Stimulated activated CD8-positive, alpha-beta memory T cell treated with anti-CD3 and anti-CD28 coated beads, Interleukin-12 subunit alpha, Interleukin-12 subunit beta, amount 100 ng/mL, for 4 hours (primary cell): ENCODE measurements around the gene JPT2.

ENCODE experiments used
- DNase-seq: peaks from one replicate; pipeline ENCODE4 v3.0.0-alpha.2; 2020; ENCODE audit warnings: low read depth

Gene JPT2

GRCh38 chr16:1734816-1735215, 56.7 kb downstream of the JPT2 start:
- DNase-seq: no peak

DNA sequence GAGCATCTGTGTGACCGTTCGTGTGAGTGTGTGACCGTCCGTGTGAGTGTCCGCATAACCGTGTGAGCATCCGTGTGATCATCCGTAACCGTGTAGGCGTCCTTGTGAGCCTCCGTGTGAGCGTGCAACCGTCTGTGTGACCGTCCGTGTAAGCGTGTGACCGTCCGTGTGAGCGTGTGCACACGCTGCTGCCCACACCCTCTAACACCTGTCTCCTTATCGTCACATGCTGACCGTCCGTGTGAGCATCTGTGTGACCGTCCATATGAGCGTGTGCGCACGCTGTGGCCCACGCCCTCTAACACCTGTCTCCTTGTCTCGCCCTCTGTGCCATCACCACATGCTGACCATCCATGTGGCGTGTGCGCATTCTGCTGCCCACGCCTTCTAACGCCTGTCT, 62.2 kb downstream of the JPT2 start:
- DNase-seq: no peak

DNA sequence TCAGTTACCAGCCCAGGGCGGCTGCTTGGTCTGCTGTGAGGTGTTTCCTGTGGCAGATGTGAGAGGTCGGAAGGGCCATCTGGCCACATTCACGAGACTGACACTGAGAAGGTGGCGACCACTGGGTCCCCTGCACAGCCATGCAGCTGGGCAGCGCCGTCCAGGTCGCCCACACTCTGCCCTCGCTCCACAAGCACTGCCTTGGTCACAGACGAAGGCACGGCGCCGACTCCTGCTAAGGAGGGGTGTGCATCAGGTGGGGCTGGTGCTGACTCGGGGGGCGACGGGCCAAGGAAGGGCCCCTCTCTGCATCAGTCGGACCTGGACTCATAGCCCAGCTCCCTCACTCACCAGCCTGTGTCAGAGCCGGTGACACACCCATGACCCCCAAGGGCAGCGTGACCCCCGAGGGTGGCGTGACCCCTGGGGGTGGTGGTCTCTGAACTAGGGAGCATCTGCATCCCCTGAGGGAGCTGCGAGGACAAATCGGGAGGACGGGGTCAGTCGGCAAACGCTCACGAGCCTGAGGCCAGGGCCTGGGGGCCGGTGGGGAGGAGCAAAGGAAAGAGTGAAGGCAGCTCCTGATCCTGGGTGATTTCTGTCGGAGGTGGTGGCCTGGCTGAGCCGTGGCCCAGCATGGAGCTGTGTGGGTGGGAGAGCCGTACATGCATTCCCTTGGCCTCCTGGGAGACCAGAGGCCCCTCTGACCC, 62.9 kb downstream of the JPT2 start:
- DNase-seq: no peak

- DNase-seq: no peak
Observed at GRCh38 chr16:1741553-1742165, 63.6 kb downstream of the JPT2 start.

DNA sequence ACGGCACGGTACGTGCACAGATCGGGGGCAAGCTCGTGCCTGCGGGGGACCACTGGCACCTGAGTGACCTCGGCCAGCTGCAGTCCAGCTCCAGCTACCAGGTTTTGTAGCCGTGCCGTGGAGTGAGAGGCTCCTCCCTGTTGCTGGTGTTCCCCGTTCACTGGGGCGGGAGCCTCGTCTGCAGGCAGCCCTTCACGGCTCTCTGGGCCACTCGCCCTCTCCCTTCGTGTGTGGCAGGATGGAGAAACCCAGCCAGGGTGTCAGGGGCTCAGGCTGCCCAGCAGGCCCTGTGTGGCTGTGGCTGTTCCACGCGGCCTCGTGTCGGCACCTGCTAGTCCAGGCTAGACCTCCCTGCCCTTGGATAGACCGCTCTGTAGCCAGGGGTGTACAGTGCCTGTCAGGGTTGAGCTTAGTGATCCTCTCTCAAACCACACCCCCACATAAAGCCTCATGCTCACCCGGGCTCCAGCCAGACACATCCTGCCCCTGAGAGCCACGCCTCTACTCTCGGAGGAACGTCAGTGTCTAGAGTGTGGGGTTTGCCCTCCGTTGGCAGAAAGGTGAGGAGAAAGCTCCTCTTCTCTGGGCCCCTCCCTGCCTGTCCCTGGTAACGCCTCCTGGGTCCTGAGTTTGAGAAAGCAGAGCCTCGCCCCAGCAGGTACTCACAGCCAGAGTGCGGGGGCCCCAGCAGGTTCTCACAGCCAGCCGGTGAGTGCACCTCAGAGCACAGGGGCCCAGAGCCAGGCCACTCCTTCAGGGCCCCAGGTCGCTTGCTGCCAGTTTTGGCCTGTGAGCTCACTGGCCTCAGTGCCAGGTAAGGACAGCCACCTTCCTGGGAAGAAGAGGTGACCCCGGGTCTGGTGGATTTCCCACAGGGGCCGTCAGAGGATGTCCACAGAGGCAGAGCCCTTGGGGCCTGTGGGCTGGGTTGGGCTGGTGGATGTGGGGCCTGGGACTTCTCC, 65.6 kb downstream of the JPT2 start:
- DNase-seq: no peak

GRCh38 chr16:1744338-1744840, 66.3 kb downstream of the JPT2 start:
- DNase-seq: no peak

- no peak for DNase-seq
Observed at GRCh38 chr16:1745181-1745899, 67.3 kb downstream of the JPT2 start.

- DNase-seq: no peak
Observed at GRCh38 chr16:1745900-1746692, 68.0 kb downstream of the JPT2 start.

GRCh38 chr16:1746693-1747195, 68.7 kb downstream of the JPT2 start:
- no peak for DNase-seq

DNA sequence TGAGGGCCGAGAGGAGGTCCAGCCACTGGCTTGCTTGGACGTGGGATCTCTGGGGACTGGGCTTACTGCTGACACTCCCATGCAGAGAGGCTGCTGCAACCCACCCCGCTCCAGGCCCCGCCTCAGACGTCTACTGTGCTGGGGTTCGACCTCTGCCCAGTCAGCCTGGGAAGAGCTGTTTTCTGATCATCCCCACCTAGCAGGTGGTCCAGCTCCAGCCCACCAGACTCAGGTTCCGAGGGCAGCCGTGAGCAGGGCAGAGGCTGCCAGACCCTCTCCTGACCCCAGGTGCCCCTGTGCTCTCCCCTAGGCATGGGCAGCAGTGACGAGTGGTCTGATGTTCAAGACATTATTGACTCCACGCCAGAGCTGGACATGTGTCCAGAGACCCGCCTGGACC, 69.9 kb downstream of the JPT2 start:
- no peak for DNase-seq

DNA sequence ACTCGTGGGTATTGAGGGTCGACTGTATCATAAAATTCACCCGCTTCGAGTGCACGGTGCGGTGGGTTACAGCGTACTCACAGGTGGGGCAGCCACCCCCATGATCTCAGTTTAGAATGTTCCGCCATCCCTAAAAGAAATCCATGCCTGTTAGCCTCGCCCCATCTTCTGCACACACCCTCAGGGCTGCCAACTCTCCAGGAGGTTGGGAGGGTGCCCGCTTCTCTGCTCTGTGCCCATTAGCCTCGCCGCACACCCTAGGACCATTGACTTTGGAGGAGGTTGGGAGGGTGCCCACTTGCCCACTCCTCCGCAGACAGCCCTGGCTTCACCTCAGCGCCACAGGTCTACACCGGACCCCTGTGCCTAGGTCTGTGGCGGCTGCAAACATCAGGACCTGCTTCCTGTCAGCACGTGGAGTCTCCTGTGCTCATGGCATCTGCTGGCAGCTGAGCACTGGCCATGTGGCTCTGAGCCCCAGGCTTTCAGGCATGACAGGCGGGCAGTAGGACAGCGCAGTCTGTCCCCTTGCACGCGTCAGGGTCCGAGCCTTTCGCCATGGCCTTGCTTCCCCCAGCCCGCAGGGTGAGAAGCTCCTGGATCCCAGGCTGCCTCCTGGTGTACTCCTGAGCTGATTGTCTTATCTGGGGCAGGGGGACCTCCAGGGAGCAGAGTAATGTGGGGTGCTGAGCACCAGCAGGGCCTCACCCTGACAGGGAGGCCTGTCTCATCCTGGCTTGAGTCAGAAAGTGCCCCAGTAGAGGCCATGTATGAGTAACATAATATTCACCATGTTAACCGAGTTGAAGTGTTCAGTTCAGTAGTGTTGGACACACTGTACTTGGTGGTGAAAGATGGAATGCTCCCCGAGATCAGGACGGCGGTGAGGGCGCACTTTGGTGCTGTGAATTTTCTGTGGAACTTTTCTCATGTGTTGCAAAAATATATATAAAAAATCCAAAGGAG, 71.4 kb downstream of the JPT2 start:
- DNase-seq: no peak
